Colonic mucosa (tissue), 4 donors: ENCODE measurements around the gene TMC5. TPM values are rescaled to one million over a fixed set of nuclear protein-coding genes. Genes with fewer than 3 reads are reported as not detected.
A peak's percentile ranks its signal among the peaks of the same experiment; 100 is the strongest.
"Not testable (repeated sequence)": the region's sequence is repeated elsewhere in the genome, so short reads cannot be mapped to it uniquely, and the experiment has no call there.

Experiments used
- DNase-seq: peaks from one replicate; pipeline ENCODE4 v3.0.0-alpha.2; 2020
- H3K27ac ChIP-seq: fragments of 200-600 bp; one replicate; pipeline ENCODE4 v1.8.0; 2021
- H3K27me3 ChIP-seq: fragments of 200-600 bp; one replicate; pipeline ENCODE4 v1.8.0; 2021
- H3K36me3 ChIP-seq: fragments of 200-600 bp; one replicate; pipeline ENCODE4 v1.8.0; 2021
- H3K4me1 ChIP-seq: fragments of 200-600 bp; one replicate; pipeline ENCODE4 v1.8.0; 2021; ENCODE audit warnings: mild to moderate bottlenecking
- H3K4me3 ChIP-seq: fragments of 200-600 bp; one replicate; pipeline ENCODE4 v1.8.0; 2021
- H3K9ac ChIP-seq, 2 donors: one replicate each; pipeline ENCODE4 v1.7.0; 2013; ENCODE audit warnings: control low read depth in 2 of 2, low read depth in 2 of 2, low read length in 2 of 2
- H3K9me3 ChIP-seq: fragments of 200-600 bp; one replicate; pipeline ENCODE4 v1.8.0; 2021
- CTCF ChIP-seq: fragments of 200-600 bp; IDR thresholded peaks from one replicate; pipeline ENCODE4 v1.8.0; 2022; ENCODE audit warnings: antibody characterized with exemption, mild to moderate bottlenecking
- intact Hi-C: fragments of 100-400 bp; cut with DNase I; formaldehyde crosslinking; loops from one replicate; pipeline ENCODE4 v1.14.1; 2022
- total RNA-seq, 2 donors: library from RNA; stranded (reverse); fragmentation: NEBNext Ultra II Directional in 1 of 2; extraction: Animal tissue kit (Norgen Biotek cat#: 25700) in 1 of 2; gene quantifications; one replicate each; pipeline ENCODE4 v1.2.1, GENCODE V29; 2021
- donor health status: healthy.
- donor health status: DM: no; HTN: no; CAD: no.
- donor health status: DM: no; HTN: no; CAD: no.

The TMC5 gene
- 100 to 1,000 TPM in 1 of 2 donors, 10 to 100 TPM in 1; 54.5 to 113 TPM for total RNA-seq

DNA sequence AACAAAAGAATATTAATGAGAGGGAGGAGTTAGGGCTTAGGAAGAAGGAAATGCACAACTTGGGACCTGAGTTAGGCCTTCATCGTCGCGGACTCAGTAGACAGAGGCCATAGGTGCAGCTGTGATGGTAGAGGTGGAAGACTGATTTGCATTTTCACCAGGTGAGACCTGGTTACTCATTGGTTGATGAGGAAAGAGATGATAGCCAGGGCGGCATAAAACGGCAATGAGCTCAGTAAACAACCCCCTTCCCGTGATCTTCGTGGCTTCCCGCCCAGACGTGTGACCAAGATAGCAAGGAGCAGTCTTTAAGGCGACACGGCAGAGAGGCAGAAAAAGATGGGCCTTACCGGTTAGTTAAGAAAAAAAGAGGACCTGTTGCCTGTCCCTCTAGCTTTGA lies at the start of gene TMC5:
TSS of gene TMC5 (plus strand) at position 244 of the 400 bp plus-strand sequence. CDS start 22,156 bp downstream, outside the sequence.
- no peaks in the 10 kb centered on the region for H3K36me3 ChIP-seq
- peak; percentile 89 for DNase-seq
- intact Hi-C loops: no loop called here
- H3K27ac ChIP-seq: peak within 1 kb of the TSS; percentile 80
- peak within 1 kb of the TSS; percentile 32 for H3K4me3 ChIP-seq
- H3K27me3 ChIP-seq: no peaks in the 10 kb centered on the region
- no peaks in the 10 kb centered on the region for H3K9me3 ChIP-seq
- no peaks in the 10 kb centered on the region for H3K4me1 ChIP-seq
- TF ChIP-seq CTCF: no peak
- peak within 1 kb of the TSS; percentile 66 to 69 for H3K9ac ChIP-seq

- H3K36me3 ChIP-seq, H3K4me3 ChIP-seq, H3K9me3 ChIP-seq, H3K4me1 ChIP-seq, H3K9ac ChIP-seq, DNase-seq, H3K27me3 ChIP-seq, H3K27ac ChIP-seq: not testable (repeated sequence)
- intact Hi-C loops: loop anchor here (10.0 kb wide), 1 partner anchor 388 kb away; the partner anchor contains the start of gene TMC7
Observed at GRCh38 chr16:19372541-19372940, 45.1 kb upstream of the TMC5 start.

DNA sequence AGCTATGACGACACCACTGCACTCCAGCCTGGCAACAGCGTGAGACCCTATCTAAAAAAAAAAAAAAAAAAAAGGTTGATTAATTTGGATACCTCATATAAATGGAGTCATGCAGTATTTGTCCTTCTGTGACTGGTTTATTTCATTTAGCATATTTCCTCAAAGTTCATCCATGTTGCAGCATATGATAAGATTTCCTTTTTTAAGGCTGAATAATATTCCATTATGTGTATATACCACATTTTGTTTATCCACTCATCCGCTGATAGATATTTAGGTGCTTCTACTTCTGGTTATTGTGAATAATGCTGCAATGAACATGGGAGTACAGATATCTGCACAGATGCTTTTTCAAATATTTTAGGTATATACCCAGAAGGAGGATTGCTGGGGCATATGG lies 43.3 kb upstream of the TMC5 start:
- H3K9me3 ChIP-seq: no peaks in the 10 kb centered on the region
- H3K27ac ChIP-seq: no peak overlapping the region
- H3K4me1 ChIP-seq: no peaks in the 10 kb centered on the region
- no peak overlapping the region for H3K9ac ChIP-seq
- H3K27me3 ChIP-seq: no peaks in the 10 kb centered on the region
- TF ChIP-seq CTCF: no peak
- no peaks in the 10 kb centered on the region for H3K36me3 ChIP-seq
- DNase-seq: no peak
- H3K4me3 ChIP-seq: no peak overlapping the region
- intact Hi-C loops: loop anchor here (10.0 kb wide), 1 partner anchor 390 kb away; the partner anchor contains the start of gene TMC7

GRCh38 chr16:19375561-19376158 lies 42.0 kb upstream of the TMC5 start:
- DNase-seq: peak; percentile 42
- TF ChIP-seq CTCF: peak; percentile 74
- no peaks in the 10 kb centered on the region for H3K4me1 ChIP-seq
- no peaks in the 10 kb centered on the region for H3K36me3 ChIP-seq
- no peak overlapping the region for H3K9ac ChIP-seq
- no peak overlapping the region for H3K4me3 ChIP-seq
- intact Hi-C loops: loop anchor here (5.0 to 10.0 kb wide), 3 partner anchors 203 to 391 kb away; partner anchors contain the start of gene TMC7
- H3K27me3 ChIP-seq: no peaks in the 10 kb centered on the region
- H3K27ac ChIP-seq: no peak overlapping the region
- H3K9me3 ChIP-seq: no peaks in the 10 kb centered on the region

DNA sequence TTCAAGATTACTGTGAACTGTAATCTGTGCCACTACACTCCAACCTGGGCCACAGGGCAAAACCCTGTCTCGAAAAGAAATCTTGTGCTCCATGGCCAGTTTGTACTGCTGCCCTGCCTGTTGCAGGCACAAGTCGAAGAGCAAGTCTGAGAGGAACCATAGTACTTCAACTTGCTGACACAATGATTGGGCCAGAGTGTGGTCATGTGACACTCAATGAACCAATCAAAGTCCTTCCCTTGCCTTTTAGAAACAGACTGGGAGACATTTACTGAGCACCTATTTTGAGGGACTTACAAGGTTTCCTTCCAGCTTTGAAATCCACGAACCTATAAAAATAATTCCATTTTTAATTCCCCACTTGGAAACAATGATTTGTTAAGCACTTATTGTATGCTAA lies 39.8 kb upstream of the TMC5 start:
- Histone ChIP-seq H3K4me1 (no peaks in the 10 kb centered on the region), H3K9ac (no peak overlapping the region), H3K27me3 (no peaks in the 10 kb centered on the region), H3K9me3 (no peaks in the 10 kb centered on the region), H3K4me3 (no peak overlapping the region), H3K27ac (no peak overlapping the region), H3K36me3 (no peaks in the 10 kb centered on the region)
- intact Hi-C loops: loop anchor here (5.0 to 10.0 kb wide), 3 partner anchors 206 to 393 kb away; partner anchors contain the start of gene TMC7
- DNase-seq: no peak
- no peak for TF ChIP-seq CTCF

DNA sequence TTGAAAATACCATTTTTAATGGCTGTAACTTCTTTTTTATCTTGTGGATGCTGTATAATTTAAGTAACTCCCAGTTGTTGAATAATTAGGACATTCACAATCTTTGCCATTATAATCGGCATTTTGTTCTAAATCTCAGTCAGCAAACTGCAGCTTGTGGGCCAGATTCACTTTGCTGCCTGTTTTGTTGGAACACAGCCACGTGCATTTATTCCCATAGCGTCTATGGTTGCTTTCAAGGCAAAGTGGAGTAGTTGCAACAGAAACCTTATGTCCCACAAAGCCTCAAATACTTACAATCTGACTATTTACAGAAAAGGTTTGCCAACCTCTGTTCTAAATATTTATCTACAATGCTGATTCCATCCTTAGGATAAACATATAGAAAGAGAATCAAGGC lies 39.2 kb upstream of the TMC5 start:
- no peak for DNase-seq
- Histone ChIP-seq H3K36me3 (no peaks in the 10 kb centered on the region), H3K9me3 (no peaks in the 10 kb centered on the region), H3K9ac (no peak overlapping the region), H3K27ac (no peak overlapping the region), H3K4me3 (no peak overlapping the region), H3K27me3 (no peaks in the 10 kb centered on the region), H3K4me1 (no peaks in the 10 kb centered on the region)
- no peak for TF ChIP-seq CTCF
- intact Hi-C loops: loop anchor here (5.0 to 10.0 kb wide), 3 partner anchors 206 to 394 kb away; partner anchors contain the start of gene TMC7
